GM08714 (cell line): Measurements from ENCODE around the gene KCNK4.
A peak's percentile ranks its signal among the peaks of the same experiment; 100 is the strongest.

Experiments
- H3K4me3 ChIP-seq: fragments of 200-500 bp; sonication (Bioruptor generic); 2 replicates; pipeline ENCODE4 v1.5.1; 2014; ENCODE audit warnings: mild to moderate bottlenecking, low read length, inconsistent platforms
- ZNF274 ChIP-seq: IDR thresholded peaks from 2 replicates; pipeline ENCODE4 v1.6.1; 2012; ENCODE audit warnings: mild to moderate bottlenecking, low read depth, low read length

Gene KCNK4

DNA sequence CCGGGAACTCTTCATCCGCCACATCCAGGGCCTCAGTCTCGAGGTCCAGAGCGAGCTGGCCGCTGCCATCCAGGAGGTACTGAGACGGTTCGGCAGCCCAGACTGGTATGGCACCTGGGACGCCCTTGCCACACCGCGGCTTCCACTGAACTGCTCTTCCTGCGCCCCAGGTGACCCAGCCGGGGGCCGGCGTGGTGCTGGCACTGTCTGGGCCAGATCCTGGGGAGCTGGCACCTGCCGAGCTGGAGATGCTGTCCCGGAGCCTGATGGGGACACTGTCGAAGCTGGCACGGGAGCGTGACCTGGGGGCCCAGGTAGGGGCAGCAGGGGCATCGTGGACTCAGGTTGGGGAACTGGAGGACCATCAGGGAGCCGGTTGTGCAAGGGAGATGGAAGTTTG lies 50.3 kb downstream of the KCNK4 start:
- no peak overlapping the region for H3K4me3 ChIP-seq
- TF ChIP-seq ZNF274 = no peak

DNA sequence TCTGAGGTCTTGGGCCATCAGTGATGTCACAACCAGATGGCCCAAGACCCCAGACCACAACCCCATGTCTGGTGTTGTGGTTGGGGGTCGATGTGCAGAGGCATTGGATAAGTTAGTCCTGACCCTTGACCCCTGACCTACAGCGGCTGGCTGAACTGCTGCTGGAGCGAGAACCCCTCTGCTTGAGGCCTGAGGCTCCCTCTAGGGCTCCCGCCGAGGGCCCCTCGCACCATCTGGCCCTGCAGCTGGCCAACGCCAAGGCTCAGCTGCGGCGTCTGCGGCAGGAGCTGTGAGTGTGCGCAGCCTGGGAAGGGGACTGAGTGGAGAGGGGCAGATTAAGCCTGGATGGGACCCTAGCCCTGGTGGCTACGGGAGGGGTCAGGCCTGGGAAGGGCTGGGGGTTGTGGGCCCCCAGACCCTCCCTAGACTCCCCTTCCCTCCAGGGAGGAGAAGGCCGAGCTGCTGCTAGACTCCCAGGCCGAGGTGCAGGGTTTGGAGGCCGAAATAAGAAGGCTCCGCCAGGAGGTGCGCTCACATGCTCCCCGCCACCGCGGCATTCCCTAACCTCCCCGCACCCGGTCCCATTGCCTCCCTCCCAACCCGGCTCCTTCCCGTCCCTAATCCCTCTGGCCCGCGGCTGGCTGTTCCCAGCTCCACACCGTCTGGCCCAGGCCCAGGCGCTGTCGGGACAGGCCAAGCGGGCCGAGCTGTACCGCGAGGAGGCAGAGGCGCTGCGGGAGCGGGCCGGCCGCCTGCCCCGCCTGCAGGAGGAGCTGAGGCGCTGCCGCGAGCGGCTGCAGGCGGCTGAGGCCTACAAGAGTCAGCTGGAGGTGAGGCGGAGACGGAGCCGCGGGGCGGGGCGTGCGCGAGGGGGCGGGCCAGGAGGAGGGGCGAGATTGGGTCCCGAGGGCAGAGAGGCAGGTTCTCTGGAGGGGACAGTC lies 51.0 kb downstream of the KCNK4 start:
- TF ChIP-seq ZNF274 = no peak
- peak overlapping the region; percentile 6; the same call in 1 of the 2 replicates for H3K4me3 ChIP-seq

GRCh38 chr11:64342869-64343745 lies 52.0 kb downstream of the KCNK4 start:
- H3K4me3 ChIP-seq = no peak overlapping the region

DNA sequence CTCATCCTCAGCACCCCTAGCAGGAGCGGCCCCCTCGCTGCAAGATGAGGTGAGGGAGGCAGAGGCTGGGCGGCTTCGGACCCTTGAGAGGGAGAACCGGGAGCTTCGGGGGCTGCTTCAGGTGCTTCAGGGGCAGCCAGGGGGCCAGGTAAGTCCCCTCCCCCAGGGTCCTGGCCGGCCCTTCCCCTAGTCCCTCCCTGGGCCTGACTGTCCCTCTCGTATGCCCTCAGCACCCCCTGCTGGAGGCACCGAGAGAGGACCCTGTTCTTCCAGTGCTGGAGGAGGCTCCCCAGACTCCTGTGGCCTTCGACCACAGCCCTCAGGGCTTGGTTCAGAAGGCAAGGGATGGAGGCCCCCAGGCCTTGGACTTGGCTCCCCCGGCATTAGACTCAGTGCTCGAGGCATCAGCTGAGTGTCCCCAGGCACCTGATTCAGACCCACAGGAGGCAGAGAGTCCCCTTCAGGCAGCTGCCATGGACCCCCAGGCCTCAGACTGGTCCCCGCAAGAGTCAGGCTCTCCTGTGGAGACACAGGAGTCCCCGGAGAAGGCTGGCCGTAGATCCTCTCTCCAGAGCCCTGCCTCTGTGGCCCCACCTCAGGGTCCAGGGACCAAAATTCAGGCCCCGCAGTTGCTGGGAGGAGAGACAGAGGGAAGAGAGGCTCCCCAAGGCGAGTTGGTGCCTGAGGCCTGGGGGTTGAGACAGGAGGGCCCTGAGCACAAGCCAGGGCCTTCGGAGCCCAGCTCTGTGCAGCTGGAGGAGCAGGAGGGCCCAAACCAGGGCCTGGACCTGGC lies 52.9 kb downstream of the KCNK4 start:
- no peak for TF ChIP-seq ZNF274
- H3K4me3 ChIP-seq = no peak overlapping the region

More at GRCh38 chr11:64342869-64343745, 52.0 kb downstream of the KCNK4 start:
- TF ChIP-seq ZNF274 = no peak

- TF ChIP-seq ZNF274 = no peak
Measured at GRCh38 chr11:64344787-64345186, 53.7 kb downstream of the KCNK4 start.

DNA sequence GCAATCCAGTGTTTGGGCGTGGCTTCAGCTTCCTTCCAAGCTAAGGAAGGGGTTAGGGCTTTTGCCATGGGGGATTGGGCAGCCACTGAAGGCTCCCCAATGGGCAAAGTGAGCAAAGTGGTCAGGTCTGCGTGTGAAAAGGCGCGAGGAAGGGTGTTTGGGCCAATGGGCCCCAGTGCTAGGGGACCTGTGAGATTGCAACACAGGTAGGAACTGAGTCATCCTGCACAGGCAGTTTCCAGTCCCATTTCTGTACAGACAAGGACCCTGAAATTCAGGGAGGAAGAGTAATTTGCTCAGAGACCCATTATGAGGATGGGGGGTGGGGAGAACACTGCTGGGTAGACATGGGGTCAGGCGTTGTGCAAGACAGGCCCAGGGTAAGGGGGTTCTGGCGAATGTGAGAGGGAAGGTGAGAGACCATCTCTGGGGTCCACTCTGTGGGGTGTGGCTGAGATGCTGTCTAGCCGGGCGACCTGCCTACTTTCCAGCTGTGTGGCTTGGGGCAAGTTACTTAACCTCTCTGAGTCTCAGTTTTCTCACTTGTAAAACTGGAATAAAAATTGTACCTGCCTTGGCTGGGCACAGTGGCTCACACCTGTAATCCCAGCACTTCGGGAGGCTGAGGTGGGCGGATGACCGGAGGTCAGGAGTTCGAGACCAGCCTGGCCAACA lies 56.2 kb downstream of the KCNK4 start:
- no peak overlapping the region for H3K4me3 ChIP-seq
- no peak for TF ChIP-seq ZNF274

More at GRCh38 chr11:64344787-64345186, 53.7 kb downstream of the KCNK4 start:
- no peak overlapping the region for H3K4me3 ChIP-seq

DNA sequence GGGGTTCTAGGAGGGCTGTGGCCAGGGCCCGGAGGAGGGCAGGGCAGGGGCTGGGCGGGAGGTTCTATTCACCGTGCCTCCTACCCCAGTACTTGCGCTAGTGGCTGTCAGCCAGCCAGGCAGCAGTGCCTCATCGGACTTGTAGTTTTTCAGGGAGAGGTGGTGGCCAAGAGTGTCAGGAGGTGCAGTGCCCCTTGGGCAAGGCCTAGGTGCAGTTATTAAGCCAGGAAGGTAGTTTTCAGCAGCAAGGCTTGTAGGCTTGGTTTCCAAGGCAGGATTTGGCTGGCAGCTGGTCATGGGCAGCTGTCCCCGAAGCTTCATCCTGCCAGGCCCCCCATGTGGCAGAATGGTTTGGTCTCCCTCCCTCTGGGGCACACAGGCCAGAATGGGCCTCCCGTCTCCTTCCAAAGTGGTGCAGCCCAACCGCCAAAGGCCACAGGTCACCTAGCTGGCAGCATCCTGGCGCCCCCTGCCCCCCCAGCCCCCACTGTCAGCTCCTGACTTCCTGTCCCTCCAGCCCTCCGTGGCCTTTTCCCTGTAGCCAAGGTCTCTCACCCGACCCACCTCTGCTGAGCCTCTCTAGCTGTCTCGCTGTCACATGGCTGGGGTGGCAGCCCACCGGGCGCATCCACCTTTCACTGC lies 57.4 kb downstream of the KCNK4 start:
- H3K4me3 ChIP-seq = no peak overlapping the region
- no peak for TF ChIP-seq ZNF274

- TF ChIP-seq ZNF274 = no peak
- no peak overlapping the region for H3K4me3 ChIP-seq
Measured at GRCh38 chr11:64349025-64349387, 57.9 kb downstream of the KCNK4 start.

GRCh38 chr11:64349404-64349803 lies 58.3 kb downstream of the KCNK4 start:
- no peak overlapping the region for H3K4me3 ChIP-seq
- TF ChIP-seq ZNF274 = no peak
